Right lobe of liver (tissue), 6 donors: ENCODE measurements around the gene GNL2. TPM values are rescaled to one million over a fixed set of nuclear protein-coding genes. Genes with fewer than 3 reads are reported as not detected.

Experiments
- ATAC-seq, 4 donors: fragments of 200-7000 bp; cut with Tn5 transposase; one replicate each; pipeline ENCODE4 v1.9.1; 2020; ENCODE audit warnings: mild to moderate bottlenecking in 4 of 4, moderate library complexity in 4 of 4
- DNase-seq, 3 donors: peaks; one replicate each; pipeline ENCODE4 v3.0.0-alpha.2; 2020
- H3K27ac ChIP-seq, 3 donors: fragments of 200-600 bp; one replicate each; pipeline ENCODE4 v1.8.0; 2022
- H3K27me3 ChIP-seq, 2 donors: fragments of 200-600 bp; one replicate each; pipeline ENCODE4 v1.8.0; 2022
- H3K36me3 ChIP-seq, 4 donors: fragments of 200-600 bp; sonication (generic) in 1 of 4; one replicate each; pipeline versions ENCODE4 v1.5.1 to v1.8.0; 2017 to 2022; ENCODE audit warnings: control low read depth in 1 of 4
- H3K4me1 ChIP-seq, 4 donors: fragments of 200-600 bp; sonication (generic) in 1 of 4; one replicate each; pipeline versions ENCODE4 v1.5.1 to v1.8.0; 2017 to 2022; ENCODE audit warnings: control low read depth in 1 of 4
- H3K4me3 ChIP-seq, 3 donors: fragments of 200-600 bp; one replicate each; pipeline ENCODE4 v1.8.0; 2022
- H3K9me3 ChIP-seq, 4 donors: fragments of 200-600 bp; sonication (generic) in 1 of 4; one replicate each; pipeline versions ENCODE4 v1.5.1 to v1.8.0; 2017 to 2022; ENCODE audit warnings: control low read depth in 1 of 4
- POLR2A ChIP-seq: fragments of 450-650 bp; IDR thresholded peaks from one replicate; pipeline ENCODE4 v1.6.1; 2017; ENCODE audit warnings: antibody characterized with exemption, mild to moderate bottlenecking
- WGBS: methylation state at CpG from one replicate; pipeline ENCODE4 v1.1.6; 2018; ENCODE audit warnings: low coverage, low lambda C conversion rate; ENCODE audit not compliant: insufficient coverage; ENCODE audit errors: missing lambda C conversion rate; 5-methylcytosine and 5-hydroxymethylcytosine counted together
- intact Hi-C, 2 donors: fragments of 100-400 bp; cut with DNase I; formaldehyde crosslinking; loops; one replicate each; pipeline versions ENCODE4 v1.11.2 to v1.14.1; 2022
- long read RNA-seq: library from polyadenylated mRNA; unstranded; transcript quantifications from one replicate; pipeline ENCODE4 v2.0.0, GENCODE V29; 2019
- total RNA-seq, 6 experiments: library from RNA; depleted of rRNA in 2 of 6; stranded (reverse); fragments of >200 nt in 2 of 6; fragmentation: NEBNext Ultra II Directional in 3 of 6; extraction: Animal tissue kit (Norgen Biotek cat#: 25700) in 3 of 6; gene quantifications; one replicate each; pipeline versions ENCODE4 v1.1.0 to v1.2.4, GENCODE V29; 2016 to 2023
- TF ChIP-seq, protein P1 (sequence below), 4 donors: fragments of 200-600 bp in 3 of 4; fragments of 450-650 bp in 1 of 4; IDR thresholded peaks; one replicate each; pipeline versions ENCODE4 v1.5.1 to v1.8.0; 2016 to 2022; ENCODE audit warnings: antibody characterized with exemption in 4 of 4, mild to moderate bottlenecking in 2 of 4
- donor health status: DM: no; HTN: yes; CAD: no.
- donor health status: DM: no; HTN: no; CAD: no.
- donor health status: DM: no; HTN: no; CAD: no.
- donor health status: DM: no; HTN: yes; CAD: no.
- donor health status: DM: no; HTN: yes; CAD: no.

Gene GNL2
- 10 to 100 TPM; 10.4 to 29.0 (median 19.9) TPM for total RNA-seq
- long read RNA-seq, partial matches to known transcripts, result 0 of 1 reads
- long read RNA-seq, other reads (novel, unspliced or antisense), result 1 of 1 reads

- WGBS, result under 1% methylated on average over 32 of the region's 51 CpGs
- intact Hi-C loops, result no loop called here
- peaks cover 0 to 13% (median 5%) of the 10 kb centered on the region in 4 donors for H3K4me1 ChIP-seq
- H3K9me3 ChIP-seq, result no peaks in the 10 kb centered on the region
- H3K27ac ChIP-seq, result peak within 1 kb of the TSS; percentile 37 to 76 (median 71)
- no peaks in the 10 kb centered on the region for H3K27me3 ChIP-seq
- ATAC-seq (peak; percentile 100), DNase-seq (peak; percentile 98)
- peak; percentile 76 for TF ChIP-seq POLR2A
- TF ChIP-seq, protein P1, sequence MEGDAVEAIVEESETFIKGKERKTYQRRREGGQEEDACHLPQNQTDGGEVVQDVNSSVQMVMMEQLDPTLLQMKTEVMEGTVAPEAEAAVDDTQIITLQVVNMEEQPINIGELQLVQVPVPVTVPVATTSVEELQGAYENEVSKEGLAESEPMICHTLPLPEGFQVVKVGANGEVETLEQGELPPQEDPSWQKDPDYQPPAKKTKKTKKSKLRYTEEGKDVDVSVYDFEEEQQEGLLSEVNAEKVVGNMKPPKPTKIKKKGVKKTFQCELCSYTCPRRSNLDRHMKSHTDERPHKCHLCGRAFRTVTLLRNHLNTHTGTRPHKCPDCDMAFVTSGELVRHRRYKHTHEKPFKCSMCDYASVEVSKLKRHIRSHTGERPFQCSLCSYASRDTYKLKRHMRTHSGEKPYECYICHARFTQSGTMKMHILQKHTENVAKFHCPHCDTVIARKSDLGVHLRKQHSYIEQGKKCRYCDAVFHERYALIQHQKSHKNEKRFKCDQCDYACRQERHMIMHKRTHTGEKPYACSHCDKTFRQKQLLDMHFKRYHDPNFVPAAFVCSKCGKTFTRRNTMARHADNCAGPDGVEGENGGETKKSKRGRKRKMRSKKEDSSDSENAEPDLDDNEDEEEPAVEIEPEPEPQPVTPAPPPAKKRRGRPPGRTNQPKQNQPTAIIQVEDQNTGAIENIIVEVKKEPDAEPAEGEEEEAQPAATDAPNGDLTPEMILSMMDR (IDR thresholded peaks at IDR 0.05), result no peak
- H3K36me3 ChIP-seq, result peaks cover 0 to 23% (median 9%) of the 10 kb centered on the region in 4 donors
- H3K4me3 ChIP-seq, result peak within 1 kb of the TSS; percentile 69 to 87 (median 81)
These were observed at the start of gene GNL2 for GRCh38 chr1:37595440-37596181. Gene GNL2 (minus strand): TSS chr1:37595937. CDS start chr1:37595822, 115 bp downstream.

DNA sequence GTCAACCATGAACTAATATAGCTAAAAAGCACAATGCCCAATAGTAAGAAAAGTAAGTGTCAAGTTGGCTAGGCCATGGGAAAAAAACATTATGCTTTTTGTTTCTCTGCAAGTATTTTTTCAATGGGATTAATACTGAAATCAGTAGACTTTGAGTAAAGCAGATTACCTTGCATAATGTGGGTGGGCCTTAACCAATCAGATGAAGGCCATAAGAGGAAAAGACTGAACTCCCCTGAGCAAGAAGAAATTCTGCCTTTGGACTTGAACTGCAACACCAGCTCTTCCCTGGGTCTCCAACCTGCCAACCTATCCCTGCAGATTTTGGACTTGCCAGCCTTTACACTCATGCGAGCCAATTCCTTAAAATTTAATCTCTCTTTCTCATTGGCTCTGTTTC, 45.3 kb upstream of the GNL2 start:
- TF ChIP-seq POLR2A, result no peak
- TF ChIP-seq, protein P1 (IDR thresholded peaks at IDR 0.05), result no peak
- Histone ChIP-seq H3K27ac (no peak overlapping the region), H3K36me3 (no peaks in the 10 kb centered on the region), H3K9me3 (no peaks in the 10 kb centered on the region), H3K4me3 (no peak overlapping the region), H3K27me3 (no peaks in the 10 kb centered on the region), H3K4me1 (no peaks in the 10 kb centered on the region)
- DNase-seq, result no peak
- intact Hi-C loops, result no loop called here
- ATAC-seq, result no peak
- 100% methylated on average over 1 of the region's 1 CpG for WGBS

DNA sequence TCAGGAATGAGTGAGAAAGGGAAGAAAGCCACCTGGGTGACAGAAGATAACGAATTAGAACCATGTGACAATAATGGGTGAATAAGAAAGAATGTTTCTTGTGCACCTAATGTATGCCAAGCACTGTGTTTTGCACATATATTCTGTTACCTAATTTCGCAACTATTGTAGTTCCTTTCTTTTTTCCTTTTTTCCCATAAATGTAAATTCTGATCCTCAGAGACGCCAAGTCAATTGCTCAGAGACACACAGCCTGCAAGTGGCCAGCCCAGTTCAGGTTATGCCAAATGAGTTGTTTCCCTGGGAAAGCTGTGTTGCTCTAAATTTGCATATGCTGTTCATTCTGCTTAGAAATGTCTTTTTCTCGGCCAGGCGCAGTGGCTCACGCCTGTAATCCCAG, 40.7 kb upstream of the GNL2 start:
- Histone ChIP-seq H3K4me3 (no peak overlapping the region), H3K27ac (no peak overlapping the region), H3K36me3 (no peaks in the 10 kb centered on the region), H3K27me3 (peaks cover 0 to 12% of the 10 kb centered on the region in 2 donors), H3K9me3 (no peaks in the 10 kb centered on the region), H3K4me1 (peaks cover 0 to 4% (median 0%) of the 10 kb centered on the region in 4 donors)
- WGBS, result 54% methylated on average over 5 of the region's 6 CpGs
- TF ChIP-seq POLR2A, result no peak
- TF ChIP-seq, protein P1 (IDR thresholded peaks at IDR 0.05), result no peak
- no peak for DNase-seq
- ATAC-seq, result no peak
- intact Hi-C loops, result no loop called here

GRCh38 chr1:37634992-37635902, 39.5 kb upstream of the GNL2 start:
- intact Hi-C loops, result no loop called here
- H3K4me1 ChIP-seq, result peaks cover 0 to 4% (median 0%) of the 10 kb centered on the region in 4 donors
- DNase-seq (no peak), ATAC-seq (no peak)
- no peak overlapping the region for H3K27ac ChIP-seq
- H3K36me3 ChIP-seq, result no peaks in the 10 kb centered on the region
- peaks cover 0 to 14% of the 10 kb centered on the region in 2 donors for H3K27me3 ChIP-seq
- H3K9me3 ChIP-seq, result no peaks in the 10 kb centered on the region
- WGBS, result 3% methylated on average over 8 of the region's 26 CpGs
- TF ChIP-seq POLR2A, result no peak
- no peak overlapping the region for H3K4me3 ChIP-seq
